ENCODE measurements around the gene CAPZB.

DNA sequence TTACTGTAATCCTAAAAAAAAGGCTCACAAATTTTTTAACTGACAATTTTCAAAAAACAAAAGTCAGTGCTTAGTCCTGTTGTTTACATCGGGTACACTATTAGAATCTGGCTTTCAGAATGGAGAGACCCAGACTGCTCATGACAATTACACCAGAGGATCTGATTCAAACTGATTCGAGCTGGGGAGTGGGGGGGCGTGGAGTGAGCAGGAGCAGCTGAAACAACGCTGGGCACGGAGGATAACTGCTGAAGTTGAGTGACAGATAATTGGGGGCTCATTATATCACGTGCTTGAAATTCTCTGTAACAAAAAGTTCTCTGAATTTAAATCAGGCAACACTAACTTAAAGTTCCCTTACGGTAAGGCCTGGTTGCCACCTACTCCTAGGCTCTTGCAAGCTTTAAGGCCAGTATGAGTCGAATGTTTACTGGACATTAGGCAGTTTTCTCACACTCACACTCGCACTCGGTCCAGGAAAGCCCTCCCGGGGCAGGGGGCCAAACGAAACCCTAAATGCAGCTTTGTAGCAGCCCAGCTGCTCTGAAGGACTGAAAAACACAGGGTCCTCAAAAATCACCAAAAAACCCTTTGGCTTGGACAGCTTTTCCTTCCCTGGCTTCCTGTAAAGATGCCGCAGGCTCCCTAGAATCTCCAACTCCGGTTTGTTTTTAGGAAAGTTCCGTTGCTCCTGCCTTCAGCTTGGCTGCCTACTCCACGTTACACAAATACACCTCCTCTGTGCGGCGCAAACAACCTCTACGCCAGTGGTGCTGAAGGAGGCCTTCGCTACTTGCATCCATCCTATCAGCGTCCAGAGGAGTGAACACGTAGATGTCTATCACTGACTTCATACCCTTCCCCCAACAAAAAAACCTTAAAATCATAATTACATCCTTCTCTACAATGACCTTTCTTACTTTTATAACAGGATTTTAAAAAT lies 42.9 kb downstream of the CAPZB start:
- TF ChIP-seq GATA2 (IDR thresholded peaks at IDR 0.05; ENCODE audit: low read depth, low read length) (no peak), GATA3 (IDR thresholded peaks at IDR 0.05; ENCODE audit: low read depth, low read length) (no peak)
